ENCODE data around the gene ARHGEF4.

DNA sequence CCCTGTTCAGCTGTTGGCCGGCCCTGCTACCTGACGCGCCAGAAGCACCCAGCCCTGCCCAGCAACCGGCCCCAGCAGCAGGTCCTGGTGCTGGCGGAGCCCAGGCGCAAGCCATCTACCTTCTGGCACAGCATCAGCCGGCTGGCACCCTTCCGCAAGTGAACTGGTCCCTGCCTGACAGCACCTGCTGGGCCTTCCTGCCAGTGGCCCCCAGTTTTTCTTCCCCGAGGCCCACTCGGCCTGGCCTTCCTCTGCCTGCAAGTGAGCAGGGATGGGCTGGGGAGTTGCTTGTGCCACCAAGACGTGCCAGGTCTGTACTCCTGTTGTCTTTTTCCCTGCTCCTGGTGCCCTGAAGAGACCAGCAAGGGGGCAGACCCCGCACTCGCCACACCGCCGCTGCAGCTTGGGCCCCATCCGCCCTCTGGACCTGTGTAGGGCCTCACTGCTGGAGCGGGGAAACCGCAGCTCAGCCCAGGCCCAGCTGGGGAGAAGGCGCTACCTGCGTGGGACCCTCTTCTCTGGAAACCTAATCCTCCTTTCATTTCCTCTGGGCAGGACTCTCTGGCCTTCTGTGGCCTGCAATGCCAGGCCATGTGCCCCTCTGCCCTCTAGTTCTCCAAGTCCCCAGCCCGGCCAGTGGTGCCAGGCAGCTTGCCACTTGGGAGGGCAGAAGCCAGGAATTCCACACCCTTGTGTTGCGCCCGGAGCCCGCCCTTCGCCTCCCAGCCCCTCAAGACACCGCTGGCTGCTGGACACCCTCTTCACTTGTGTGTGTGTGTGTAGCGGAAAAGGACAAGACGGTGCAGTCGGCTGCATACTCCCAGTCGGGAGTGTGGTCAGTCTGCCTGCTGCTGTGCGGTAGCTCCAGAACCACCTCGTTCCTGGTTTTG, 209.6 kb downstream of the ARHGEF4 start:
- TF ChIP-seq CTCF (IDR thresholded peaks at IDR 0.05; ENCODE audit: insufficient read depth, low read depth, low read length) (no peak), EZH2 (IDR thresholded peaks at IDR 0.05; ENCODE audit: insufficient read depth, low read length) (no peak)

Data from astrocyte (in vitro differentiated cells and primary cell).